Measurements from ENCODE around the gene CDC45. TPM values are rescaled to one million over a fixed set of nuclear protein-coding genes. Genes with fewer than 3 reads are reported as not detected.

Gene CDC45
- total RNA-seq, 1 donor from 2014 or later = 2.2 TPM

GRCh38 chr22:19467912-19468311 lies 11.8 kb upstream of the CDC45 start:
- TF ChIP-seq CTCF (IDR thresholded peaks at IDR 0.05) = no peak
- no peak for DNase-seq (ENCODE audit: low spot score)
- no peak overlapping the region for H3K4me3 Mint-ChIP-seq (ENCODE audit: unreplicated experiment)
- H3K36me3 Mint-ChIP-seq (ENCODE audit: low read depth) = peaks cover 46% of the 10 kb centered on the region
- H3K27ac Mint-ChIP-seq (ENCODE audit: unreplicated experiment) = no peak overlapping the region
- no peaks in the 10 kb centered on the region for H3K4me1 Mint-ChIP-seq (ENCODE audit: low read depth)
- no peaks in the 10 kb centered on the region for H3K9me3 Mint-ChIP-seq (ENCODE audit: low read depth)
- H3K27me3 Mint-ChIP-seq (ENCODE audit: low read depth) = no peaks in the 10 kb centered on the region

GRCh38 chr22:19469421-19469820 lies 10.3 kb upstream of the CDC45 start:
- H3K36me3 Mint-ChIP-seq (ENCODE audit: low read depth) = peaks cover 49% of the 10 kb centered on the region
- H3K27ac Mint-ChIP-seq (ENCODE audit: unreplicated experiment) = peak overlapping the region; percentile 41
- no peak overlapping the region for H3K4me3 Mint-ChIP-seq (ENCODE audit: unreplicated experiment)
- H3K27me3 Mint-ChIP-seq (ENCODE audit: low read depth) = no peaks in the 10 kb centered on the region
- DNase-seq (ENCODE audit: low spot score) = no peak
- no peaks in the 10 kb centered on the region for H3K4me1 Mint-ChIP-seq (ENCODE audit: low read depth)
- no peak for TF ChIP-seq CTCF (IDR thresholded peaks at IDR 0.05)
- H3K9me3 Mint-ChIP-seq (ENCODE audit: low read depth) = no peaks in the 10 kb centered on the region

GRCh38 chr22:19470010-19470409 lies 9.7 kb upstream of the CDC45 start:
- no peak for DNase-seq (ENCODE audit: low spot score)
- Mint-ChIP-seq H3K27ac (ENCODE audit: unreplicated experiment) (no peak overlapping the region), H3K36me3 (ENCODE audit: low read depth) (peaks cover 47% of the 10 kb centered on the region), H3K4me3 (ENCODE audit: unreplicated experiment) (no peak overlapping the region), H3K9me3 (ENCODE audit: low read depth) (no peaks in the 10 kb centered on the region), H3K4me1 (ENCODE audit: low read depth) (no peaks in the 10 kb centered on the region), H3K27me3 (ENCODE audit: low read depth) (no peaks in the 10 kb centered on the region)
- no peak for TF ChIP-seq CTCF (IDR thresholded peaks at IDR 0.05)

GRCh38 chr22:19471572-19471971 lies 8.1 kb upstream of the CDC45 start:
- no peak for DNase-seq (ENCODE audit: low spot score)
- TF ChIP-seq CTCF (IDR thresholded peaks at IDR 0.05) = no peak
- peaks cover 40% of the 10 kb centered on the region for H3K36me3 Mint-ChIP-seq (ENCODE audit: low read depth)
- no peak overlapping the region for H3K4me3 Mint-ChIP-seq (ENCODE audit: unreplicated experiment)
- H3K4me1 Mint-ChIP-seq (ENCODE audit: low read depth) = peaks cover 10% of the 10 kb centered on the region
- no peaks in the 10 kb centered on the region for H3K27me3 Mint-ChIP-seq (ENCODE audit: low read depth)
- no peaks in the 10 kb centered on the region for H3K9me3 Mint-ChIP-seq (ENCODE audit: low read depth)
- no peak overlapping the region for H3K27ac Mint-ChIP-seq (ENCODE audit: unreplicated experiment)

- Mint-ChIP-seq H3K4me3 (ENCODE audit: unreplicated experiment) (no peak overlapping the region), H3K36me3 (ENCODE audit: low read depth) (peaks cover 40% of the 10 kb centered on the region), H3K27ac (ENCODE audit: unreplicated experiment) (no peak overlapping the region), H3K9me3 (ENCODE audit: low read depth) (no peaks in the 10 kb centered on the region), H3K4me1 (ENCODE audit: low read depth) (peaks cover 13% of the 10 kb centered on the region), H3K27me3 (ENCODE audit: low read depth) (no peaks in the 10 kb centered on the region)
- no peak for DNase-seq (ENCODE audit: low spot score)
- TF ChIP-seq CTCF (IDR thresholded peaks at IDR 0.05) = no peak
These were observed 7.5 kb upstream of the CDC45 start for GRCh38 chr22:19472233-19472632.

All from chondrocyte (in vitro differentiated cells).